Measurements from ENCODE around the gene CEP57. TPM values are rescaled to one million over a fixed set of nuclear protein-coding genes. Genes with fewer than 3 reads are reported as not detected.

The CEP57 gene
- total RNA-seq, 4 donors from 2014 or later, result 21.4 to 52.1 (median 27.1) TPM

DNA sequence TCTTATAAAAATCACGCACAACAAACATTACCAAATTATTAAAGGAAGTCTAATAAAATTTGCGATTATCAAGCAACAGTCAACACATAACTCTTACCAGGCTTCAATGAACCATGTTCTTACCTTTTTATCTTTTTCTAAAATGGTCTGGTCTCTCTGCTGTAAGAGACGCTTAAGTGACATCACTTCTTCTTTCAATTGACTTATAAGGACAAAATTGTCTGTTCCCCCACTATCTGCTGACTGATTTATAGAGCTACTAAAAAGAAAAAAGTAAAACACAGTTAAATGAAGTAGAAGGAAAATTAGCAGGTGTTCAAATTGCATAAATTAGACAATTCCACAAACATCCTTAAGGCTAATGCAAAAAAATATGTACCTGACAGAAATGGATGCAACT, 11.6 kb upstream of the CEP57 start:
- no peaks in the 10 kb centered on the region for H3K27me3 ChIP-seq
- TF ChIP-seq POLR2AphosphoS5 (IDR thresholded peaks at IDR 0.05), result no peak
- no peak for TF ChIP-seq POLR2A (IDR thresholded peaks at IDR 0.05)
- no peak for TF ChIP-seq EP300 (IDR thresholded peaks at IDR 0.05)
- TF ChIP-seq, protein P1, sequence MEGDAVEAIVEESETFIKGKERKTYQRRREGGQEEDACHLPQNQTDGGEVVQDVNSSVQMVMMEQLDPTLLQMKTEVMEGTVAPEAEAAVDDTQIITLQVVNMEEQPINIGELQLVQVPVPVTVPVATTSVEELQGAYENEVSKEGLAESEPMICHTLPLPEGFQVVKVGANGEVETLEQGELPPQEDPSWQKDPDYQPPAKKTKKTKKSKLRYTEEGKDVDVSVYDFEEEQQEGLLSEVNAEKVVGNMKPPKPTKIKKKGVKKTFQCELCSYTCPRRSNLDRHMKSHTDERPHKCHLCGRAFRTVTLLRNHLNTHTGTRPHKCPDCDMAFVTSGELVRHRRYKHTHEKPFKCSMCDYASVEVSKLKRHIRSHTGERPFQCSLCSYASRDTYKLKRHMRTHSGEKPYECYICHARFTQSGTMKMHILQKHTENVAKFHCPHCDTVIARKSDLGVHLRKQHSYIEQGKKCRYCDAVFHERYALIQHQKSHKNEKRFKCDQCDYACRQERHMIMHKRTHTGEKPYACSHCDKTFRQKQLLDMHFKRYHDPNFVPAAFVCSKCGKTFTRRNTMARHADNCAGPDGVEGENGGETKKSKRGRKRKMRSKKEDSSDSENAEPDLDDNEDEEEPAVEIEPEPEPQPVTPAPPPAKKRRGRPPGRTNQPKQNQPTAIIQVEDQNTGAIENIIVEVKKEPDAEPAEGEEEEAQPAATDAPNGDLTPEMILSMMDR (IDR thresholded peaks at IDR 0.05), result no peak
- no peak for ATAC-seq
- no peak overlapping the region for H3K4me3 ChIP-seq
- 91 to 93% methylated on average over 3 of the region's 3 CpGs for WGBS, 2 donors (ENCODE audit: low coverage in 1 of 2)
- peaks cover 14 to 100% of the 10 kb centered on the region in 2 donors for H3K36me3 ChIP-seq
- H3K9me3 ChIP-seq, result no peaks in the 10 kb centered on the region
- peaks cover 0 to 2% (median 0%) of the 10 kb centered on the region in 3 donors for H3K4me1 ChIP-seq
- no peak overlapping the region for H3K27ac ChIP-seq

DNA sequence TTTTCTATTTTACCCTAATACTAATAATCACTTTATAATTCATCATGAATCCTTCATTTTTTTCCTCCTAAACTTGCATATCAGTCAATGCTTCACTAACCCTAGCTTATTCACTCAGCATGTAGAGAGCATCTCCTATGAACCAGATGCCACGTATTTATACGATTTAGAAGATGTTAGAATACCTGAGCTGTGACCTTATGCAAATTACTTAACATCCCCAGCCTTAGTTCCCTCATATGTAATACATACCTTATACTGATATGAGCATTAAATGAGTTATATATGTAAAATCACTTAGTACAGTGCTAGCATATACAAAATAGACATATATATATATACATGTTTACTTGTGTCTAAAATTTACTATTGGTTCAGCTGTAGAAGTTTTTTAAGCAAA, 9.8 kb upstream of the CEP57 start:
- peaks cover 15 to 100% of the 10 kb centered on the region in 2 donors for H3K36me3 ChIP-seq
- peaks cover 0 to 5% (median 0%) of the 10 kb centered on the region in 3 donors for H3K4me1 ChIP-seq
- no peak overlapping the region for H3K27ac ChIP-seq
- WGBS, 2 donors (ENCODE audit: low coverage in 1 of 2), result 80 to 90% methylated on average over 1 to 2 of the region's 2 CpGs
- ATAC-seq, result no peak
- H3K9me3 ChIP-seq, result no peaks in the 10 kb centered on the region
- H3K27me3 ChIP-seq, result no peaks in the 10 kb centered on the region
- TF ChIP-seq, protein P1 (IDR thresholded peaks at IDR 0.05), result no peak
- TF ChIP-seq POLR2AphosphoS5 (IDR thresholded peaks at IDR 0.05) (no peak), EP300 (IDR thresholded peaks at IDR 0.05) (no peak), POLR2A (IDR thresholded peaks at IDR 0.05) (no peak)
- no peak overlapping the region for H3K4me3 ChIP-seq

DNA sequence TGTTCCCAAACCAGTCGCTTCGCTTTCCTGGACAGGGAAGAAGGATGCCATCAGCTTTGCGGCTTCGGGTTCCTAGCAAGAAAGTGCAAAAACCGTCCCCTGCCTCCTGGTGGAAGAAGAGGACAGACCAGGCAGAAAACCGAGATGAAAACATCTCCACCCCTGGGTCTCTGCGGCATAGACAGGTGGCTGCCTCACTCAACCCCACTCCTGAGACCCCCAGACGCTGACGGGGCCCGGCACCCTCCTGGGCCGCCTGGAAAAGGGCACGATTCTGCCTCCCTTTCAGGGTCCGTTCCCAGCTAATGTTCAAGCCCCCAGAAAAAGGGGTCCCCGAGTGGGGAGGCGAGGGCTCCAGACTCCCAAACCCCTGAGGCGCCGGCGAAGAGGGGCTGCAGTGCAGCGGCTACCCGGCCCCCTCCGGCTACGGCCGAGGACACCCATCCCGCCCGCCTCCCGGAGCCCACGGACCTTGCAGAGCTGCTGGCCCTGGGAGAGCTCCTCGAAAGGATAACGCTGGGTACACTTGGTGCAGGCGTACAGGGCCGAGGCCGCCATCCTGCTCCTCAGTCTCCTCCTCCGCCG, 1.3 kb upstream of the CEP57 start:
- H3K27me3 ChIP-seq, result no peaks in the 10 kb centered on the region
- H3K9me3 ChIP-seq, result no peaks in the 10 kb centered on the region
- peak overlapping the region; percentile 48 to 90 for H3K4me3 ChIP-seq
- no peak for ATAC-seq
- no peak for TF ChIP-seq POLR2A (IDR thresholded peaks at IDR 0.05)
- no peak for TF ChIP-seq POLR2AphosphoS5 (IDR thresholded peaks at IDR 0.05)
- TF ChIP-seq, protein P1 (IDR thresholded peaks at IDR 0.05), result peak in 2 of 4 experiments; percentile 11 to 20
- no peak for TF ChIP-seq EP300 (IDR thresholded peaks at IDR 0.05)
- no CpG with 5 or more reads among the region's 34 CpGs for WGBS, 2 donors (ENCODE audit: low coverage in 1 of 2)
- H3K36me3 ChIP-seq, result peaks cover 0 to 36% of the 10 kb centered on the region in 2 donors
- H3K4me1 ChIP-seq, result peaks cover 0 to 43% (median 8%) of the 10 kb centered on the region in 3 donors
- peak overlapping the region; percentile 89 to 100 (median 99) for H3K27ac ChIP-seq

DNA sequence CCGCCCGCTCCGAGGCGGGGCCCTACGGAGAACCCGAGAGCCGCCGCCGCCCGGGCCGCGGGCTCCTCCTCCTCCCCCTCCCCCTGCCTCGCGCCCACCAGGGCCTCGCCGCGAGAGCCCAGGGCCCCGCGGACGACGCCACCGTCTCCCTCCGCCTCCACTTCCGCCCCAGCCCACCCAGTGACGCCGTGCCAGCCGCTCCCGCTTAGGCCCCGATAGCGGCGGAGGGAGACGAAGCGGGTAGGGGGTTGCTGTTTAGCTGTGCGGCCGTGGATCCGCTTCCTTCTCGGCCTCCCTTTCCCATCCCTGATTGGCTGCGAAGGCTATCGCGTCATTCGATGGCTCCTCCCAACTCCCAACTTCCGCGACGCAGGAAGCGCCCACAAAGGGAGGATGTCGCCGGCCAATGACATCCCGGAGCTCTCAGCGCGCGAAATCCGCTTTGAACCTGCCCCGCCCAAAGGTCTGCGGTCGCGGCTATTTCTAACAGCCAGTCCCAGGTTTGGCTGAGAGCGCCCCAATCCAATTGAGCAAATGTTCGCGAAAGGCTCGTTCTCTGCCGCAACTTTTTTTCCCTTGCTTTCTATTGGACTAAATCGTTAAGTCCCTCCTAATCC, 684 bp upstream of the CEP57 start, which contains the start of gene FAM76B:
TSS of gene FAM76B (minus strand) at position 277 of the 617 bp plus-strand sequence. CDS start 304 bp downstream, outside the sequence.
- H3K4me1 ChIP-seq, result peaks cover 0 to 43% (median 8%) of the 10 kb centered on the region in 3 donors
- peak within 1 kb of the TSS; percentile 48 to 90 for H3K4me3 ChIP-seq
- WGBS, 2 donors (ENCODE audit: low coverage in 1 of 2), result 0% methylated on average over 10 to 14 of the region's 62 CpGs
- H3K27me3 ChIP-seq, result no peaks in the 10 kb centered on the region
- ATAC-seq, result peak; percentile 94
- H3K9me3 ChIP-seq, result no peaks in the 10 kb centered on the region
- peaks cover 0 to 30% of the 10 kb centered on the region in 2 donors for H3K36me3 ChIP-seq
- H3K27ac ChIP-seq, result peak within 1 kb of the TSS; percentile 89 to 100 (median 99)
- TF ChIP-seq POLR2A (IDR thresholded peaks at IDR 0.05), result peak; percentile 82 to 85
- TF ChIP-seq EP300 (IDR thresholded peaks at IDR 0.05), result no peak
- TF ChIP-seq, protein P1 (IDR thresholded peaks at IDR 0.05), result peak in 1 of 4 experiments; percentile 17
- peak; percentile 90 for TF ChIP-seq POLR2AphosphoS5 (IDR thresholded peaks at IDR 0.05)
